ENCODE measurements around the gene HELZ.

HELZ gene

GRCh38 chr17:67187927-67188326 lies 57.1 kb downstream of the HELZ start:
- DNase-seq: no peak

- no peak for DNase-seq
Observed at GRCh38 chr17:67186782-67187181, 58.2 kb downstream of the HELZ start.

GRCh38 chr17:67183531-67183930 lies 61.5 kb downstream of the HELZ start:
- DNase-seq: no peak

GRCh38 chr17:67181825-67182224 lies 63.2 kb downstream of the HELZ start:
- no peak for DNase-seq

GRCh38 chr17:67180275-67180674 lies 64.7 kb downstream of the HELZ start:
- no peak for DNase-seq

DNA sequence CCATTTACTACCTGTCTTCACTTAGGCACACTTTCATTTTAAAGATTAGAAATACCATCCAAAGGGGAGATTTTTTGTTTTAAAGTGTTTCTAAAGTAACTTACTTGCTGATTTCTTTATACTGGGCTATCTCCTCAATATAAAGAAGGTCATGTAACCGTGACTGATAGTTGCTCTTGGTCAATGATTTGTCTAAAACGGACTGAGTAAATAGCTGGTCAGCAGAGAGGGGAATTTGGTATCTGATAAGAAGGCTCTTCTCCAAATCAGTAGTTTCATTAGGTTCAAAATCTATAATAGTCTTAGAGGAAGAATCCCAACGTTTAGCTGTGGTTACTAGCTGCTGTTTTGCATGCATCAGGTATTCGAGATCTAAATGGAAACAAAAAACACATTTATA lies 66.4 kb downstream of the HELZ start:
- no peak for DNase-seq

- no peak for DNase-seq
Observed at GRCh38 chr17:67177732-67178131, 67.3 kb downstream of the HELZ start.

DNA sequence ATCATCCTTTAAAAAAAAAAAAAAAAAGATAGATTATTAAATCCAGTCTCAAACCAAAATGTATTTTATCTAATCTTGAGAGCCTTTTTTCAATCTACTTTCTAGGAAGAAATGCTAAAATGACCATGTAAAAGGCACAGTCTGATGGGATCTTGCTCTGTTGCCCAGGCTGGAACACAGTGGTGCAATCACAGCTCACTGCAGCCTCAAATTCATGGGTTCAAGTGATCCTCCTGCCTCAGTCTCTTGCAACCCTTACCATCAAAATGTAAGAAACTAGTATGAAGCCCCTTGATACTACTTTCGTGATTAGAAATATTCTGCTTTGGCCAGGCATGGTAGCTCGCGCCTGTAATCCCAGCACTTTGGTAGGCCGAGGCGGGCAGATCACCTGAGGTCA lies 70.8 kb downstream of the HELZ start:
- DNase-seq: no peak

- DNase-seq: no peak
Observed at GRCh38 chr17:67171560-67171959, 73.4 kb downstream of the HELZ start.

GRCh38 chr17:67168496-67168895 lies 76.5 kb downstream of the HELZ start:
- DNase-seq: no peak

DNA sequence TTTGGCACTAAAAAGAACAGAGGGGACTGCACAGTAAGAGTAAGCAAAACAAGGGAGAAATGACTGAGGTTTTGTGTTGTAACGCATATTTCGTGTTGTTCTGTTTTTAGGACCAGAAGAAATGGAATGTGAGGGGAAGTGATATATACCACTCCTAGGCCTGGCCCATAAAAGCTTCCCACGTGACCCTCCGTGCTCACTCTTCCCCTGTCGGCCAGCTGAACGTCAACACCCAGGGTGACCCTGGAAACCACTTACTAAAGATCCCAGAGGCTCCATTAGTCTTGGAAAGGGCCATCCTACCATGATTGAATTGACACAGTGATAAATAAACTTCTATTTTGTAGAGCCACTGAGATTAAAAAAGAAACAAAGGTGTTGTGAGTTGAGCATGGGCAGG lies 79.8 kb downstream of the HELZ start:
- no peak for DNase-seq

DNA sequence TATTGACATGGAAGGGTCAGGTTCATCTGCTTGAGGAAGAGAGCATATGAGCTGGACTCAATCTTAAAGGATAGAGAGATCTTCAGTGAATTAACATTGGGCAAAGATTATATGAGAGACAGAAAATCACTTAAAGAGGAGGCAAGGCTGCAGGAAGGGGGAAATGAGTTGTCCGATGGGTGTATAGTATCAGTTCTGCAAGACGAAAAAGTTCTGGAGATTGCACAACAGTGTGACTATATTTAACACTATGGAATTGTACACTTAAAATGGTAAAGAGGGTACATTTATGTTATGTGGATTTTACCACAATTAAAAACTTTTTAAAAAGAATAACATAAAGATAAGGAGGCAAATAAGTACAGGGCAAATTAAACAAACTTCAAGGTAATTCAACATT lies 80.7 kb downstream of the HELZ start:
- no peak for DNase-seq

DNA sequence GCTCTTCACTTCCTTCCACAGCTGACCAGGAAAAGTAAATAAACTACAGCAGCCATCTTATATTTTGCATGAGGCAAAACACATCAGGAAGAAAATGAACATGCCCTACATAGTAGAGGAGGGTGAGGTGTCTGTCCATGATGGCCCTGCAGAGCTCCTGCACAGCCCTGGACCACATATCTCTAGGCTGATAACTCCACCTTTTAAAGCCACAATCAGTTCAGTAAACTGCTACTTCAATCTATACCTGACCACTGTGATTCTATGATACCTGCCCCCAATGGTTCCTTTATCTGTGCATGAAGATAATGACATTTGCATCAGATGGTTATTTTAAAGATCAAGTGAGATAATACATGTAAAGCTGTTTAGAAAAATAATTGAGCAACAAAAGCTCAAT lies 82.2 kb downstream of the HELZ start:
- DNase-seq: no peak

DNA sequence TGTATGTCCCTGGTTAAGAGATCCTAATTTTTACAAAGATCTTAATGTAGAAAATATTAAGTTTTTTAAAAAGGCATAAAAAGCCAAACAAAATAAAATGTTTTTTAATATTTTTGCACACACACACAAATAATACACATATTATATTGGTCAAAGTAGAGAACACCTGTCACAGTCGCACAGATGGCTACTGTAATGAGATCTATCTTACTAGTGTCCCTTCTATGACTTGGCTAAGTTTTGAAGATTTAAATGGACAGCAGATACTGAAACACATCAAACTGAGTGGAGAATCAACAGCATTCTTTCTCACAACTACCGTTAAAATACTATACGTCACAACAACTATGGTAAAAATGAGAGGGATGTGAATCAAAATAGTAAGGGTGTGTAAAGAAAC lies 83.4 kb downstream of the HELZ start:
- no peak for DNase-seq

DNA sequence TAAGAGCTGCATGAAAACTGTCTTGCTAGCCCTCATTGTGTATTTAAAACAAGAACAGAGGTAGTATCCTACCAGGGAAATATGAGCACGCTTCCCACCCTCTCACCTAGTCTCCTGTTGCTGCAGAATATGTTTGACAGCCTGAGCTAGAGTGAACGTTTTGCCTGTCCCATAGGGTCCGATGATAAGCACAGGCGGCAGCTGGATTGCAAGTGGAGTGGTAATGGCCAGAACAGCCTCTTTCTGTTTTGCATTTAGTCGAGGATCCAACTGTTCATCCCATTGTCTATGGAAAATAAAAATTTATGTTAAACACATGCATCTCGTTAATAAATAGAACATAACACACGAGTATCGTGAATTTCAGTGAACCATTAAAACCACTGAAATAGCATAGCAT lies 84.2 kb downstream of the HELZ start:
- no peak for DNase-seq

DNA sequence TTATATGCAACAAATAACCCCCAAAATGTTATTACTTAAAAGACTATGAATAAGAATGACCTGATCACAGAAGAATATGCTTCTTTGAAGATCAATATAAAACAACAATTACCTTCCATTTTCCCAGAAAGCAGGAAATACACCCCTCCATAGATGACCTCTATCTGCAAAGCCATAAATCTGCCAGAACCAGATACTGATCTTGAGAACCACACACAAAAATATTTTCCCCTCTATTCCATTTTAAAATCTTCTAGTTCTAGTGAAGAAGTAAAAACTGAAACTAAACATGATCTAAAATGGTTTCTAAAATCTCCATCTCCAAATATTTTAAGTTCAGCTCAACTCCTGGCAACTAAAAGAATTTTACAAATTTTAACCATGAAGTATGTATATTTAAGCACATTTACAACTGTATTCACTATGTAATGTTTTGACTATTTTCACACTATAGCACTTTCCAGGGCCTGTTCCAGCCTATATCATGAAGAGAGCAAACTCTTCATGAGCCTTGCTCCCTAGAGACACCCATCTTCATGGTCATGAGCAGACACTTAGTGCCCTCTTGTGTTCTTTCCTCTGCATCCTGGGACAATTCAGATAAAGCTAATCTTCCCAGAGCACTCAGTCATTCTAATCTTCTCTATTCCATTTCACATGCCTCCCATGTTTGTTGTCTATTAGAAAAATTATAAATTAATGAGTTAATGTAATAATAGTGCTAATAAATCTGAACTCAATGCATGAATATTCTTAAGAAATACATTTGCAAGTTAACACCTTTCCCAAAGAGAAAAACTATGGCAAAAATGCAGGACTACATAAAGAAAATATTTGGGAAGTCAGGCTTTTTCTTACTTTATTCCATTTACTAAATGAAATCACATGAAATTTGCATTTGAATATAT lies 87.0 kb downstream of the HELZ start:
- no peak for DNase-seq

GRCh38 chr17:67156269-67157199 lies 88.5 kb downstream of the HELZ start:
- DNase-seq: no peak

DNA sequence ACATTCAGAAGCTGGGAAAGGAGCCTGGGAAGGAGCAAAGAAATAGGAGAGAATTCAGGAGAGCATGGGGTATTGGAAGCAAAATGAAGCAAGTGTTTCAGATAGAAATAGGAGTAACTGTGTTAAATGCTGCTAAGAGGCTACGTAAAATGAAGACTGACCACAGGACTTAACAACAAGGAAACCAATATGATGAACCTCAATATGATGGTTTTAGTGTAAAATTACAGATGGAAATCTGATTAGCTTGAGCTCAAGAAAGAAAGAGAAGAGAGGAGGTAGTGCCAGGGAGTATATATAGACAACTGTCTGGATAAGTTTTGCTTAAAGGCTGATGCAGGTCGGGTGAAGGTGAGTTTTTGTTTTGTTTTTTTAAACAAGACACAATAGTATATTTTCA lies 92.2 kb downstream of the HELZ start:
- no peak for DNase-seq

GRCh38 chr17:67151717-67152116 lies 93.3 kb downstream of the HELZ start:
- no peak for DNase-seq

- no peak for DNase-seq
Observed at GRCh38 chr17:67150826-67151225, 94.2 kb downstream of the HELZ start.

- no peak for DNase-seq
Observed at GRCh38 chr17:67148352-67148751, 96.6 kb downstream of the HELZ start.

GRCh38 chr17:67145183-67145805 lies 99.7 kb downstream of the HELZ start:
- no peak for DNase-seq

GRCh38 chr17:67143318-67143717 lies 101.7 kb downstream of the HELZ start:
- DNase-seq: no peak
